ENCODE results near the gene ERH.

- TF ChIP-seq, protein P1, sequence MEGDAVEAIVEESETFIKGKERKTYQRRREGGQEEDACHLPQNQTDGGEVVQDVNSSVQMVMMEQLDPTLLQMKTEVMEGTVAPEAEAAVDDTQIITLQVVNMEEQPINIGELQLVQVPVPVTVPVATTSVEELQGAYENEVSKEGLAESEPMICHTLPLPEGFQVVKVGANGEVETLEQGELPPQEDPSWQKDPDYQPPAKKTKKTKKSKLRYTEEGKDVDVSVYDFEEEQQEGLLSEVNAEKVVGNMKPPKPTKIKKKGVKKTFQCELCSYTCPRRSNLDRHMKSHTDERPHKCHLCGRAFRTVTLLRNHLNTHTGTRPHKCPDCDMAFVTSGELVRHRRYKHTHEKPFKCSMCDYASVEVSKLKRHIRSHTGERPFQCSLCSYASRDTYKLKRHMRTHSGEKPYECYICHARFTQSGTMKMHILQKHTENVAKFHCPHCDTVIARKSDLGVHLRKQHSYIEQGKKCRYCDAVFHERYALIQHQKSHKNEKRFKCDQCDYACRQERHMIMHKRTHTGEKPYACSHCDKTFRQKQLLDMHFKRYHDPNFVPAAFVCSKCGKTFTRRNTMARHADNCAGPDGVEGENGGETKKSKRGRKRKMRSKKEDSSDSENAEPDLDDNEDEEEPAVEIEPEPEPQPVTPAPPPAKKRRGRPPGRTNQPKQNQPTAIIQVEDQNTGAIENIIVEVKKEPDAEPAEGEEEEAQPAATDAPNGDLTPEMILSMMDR (IDR thresholded peaks at IDR 0.05), result no peak
- no peak for TF ChIP-seq EZH2 (IDR thresholded peaks at IDR 0.05)
Observed at GRCh38 chr14:69335371-69335771, 62.7 kb downstream of the ERH start.
